Ramos (cell line): ENCODE measurements around the gene TMEM61.
"Not testable (repeated sequence)": the region's sequence is repeated elsewhere in the genome, so short reads cannot be mapped to it uniquely, and the experiment has no call there.

ENCODE experiments used
- in situ Hi-C: fragments of 300-500 bp; cut with MboI; formaldehyde crosslinking; loops from one replicate; pipeline ENCODE4 v1.14.3; 2022; ENCODE audit warnings: low sequenced_read_pairs; ENCODE audit not compliant: unreplicated experiment

Gene TMEM61

GRCh38 chr1:55031098-55031497 lies 50.7 kb downstream of the TMEM61 start:
- in situ Hi-C loops: not testable (repeated sequence)

DNA sequence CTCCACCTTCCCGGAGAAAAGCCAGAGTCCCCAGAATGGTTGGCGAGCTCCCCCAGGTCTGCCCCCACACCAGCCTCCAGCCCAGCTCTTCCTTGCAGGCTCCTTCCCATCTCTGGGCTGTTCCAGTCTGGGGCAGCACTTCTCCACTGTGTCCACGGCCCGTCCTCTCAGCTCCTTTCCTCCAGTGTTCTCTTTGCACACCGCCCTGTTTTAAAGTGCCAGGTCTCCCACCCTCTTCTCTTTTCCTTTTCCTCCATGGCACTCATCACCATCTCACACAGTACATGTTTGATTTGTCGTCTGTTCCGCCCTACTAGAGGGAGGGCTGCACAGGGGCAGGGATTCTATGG lies 52.8 kb downstream of the TMEM61 start:
- in situ Hi-C loops: no loop called here

GRCh38 chr1:55034476-55035133 lies 54.2 kb downstream of the TMEM61 start:
- in situ Hi-C loops: no loop called here

- in situ Hi-C loops: no loop called here
Measured at GRCh38 chr1:55035904-55036303, 55.5 kb downstream of the TMEM61 start.

DNA sequence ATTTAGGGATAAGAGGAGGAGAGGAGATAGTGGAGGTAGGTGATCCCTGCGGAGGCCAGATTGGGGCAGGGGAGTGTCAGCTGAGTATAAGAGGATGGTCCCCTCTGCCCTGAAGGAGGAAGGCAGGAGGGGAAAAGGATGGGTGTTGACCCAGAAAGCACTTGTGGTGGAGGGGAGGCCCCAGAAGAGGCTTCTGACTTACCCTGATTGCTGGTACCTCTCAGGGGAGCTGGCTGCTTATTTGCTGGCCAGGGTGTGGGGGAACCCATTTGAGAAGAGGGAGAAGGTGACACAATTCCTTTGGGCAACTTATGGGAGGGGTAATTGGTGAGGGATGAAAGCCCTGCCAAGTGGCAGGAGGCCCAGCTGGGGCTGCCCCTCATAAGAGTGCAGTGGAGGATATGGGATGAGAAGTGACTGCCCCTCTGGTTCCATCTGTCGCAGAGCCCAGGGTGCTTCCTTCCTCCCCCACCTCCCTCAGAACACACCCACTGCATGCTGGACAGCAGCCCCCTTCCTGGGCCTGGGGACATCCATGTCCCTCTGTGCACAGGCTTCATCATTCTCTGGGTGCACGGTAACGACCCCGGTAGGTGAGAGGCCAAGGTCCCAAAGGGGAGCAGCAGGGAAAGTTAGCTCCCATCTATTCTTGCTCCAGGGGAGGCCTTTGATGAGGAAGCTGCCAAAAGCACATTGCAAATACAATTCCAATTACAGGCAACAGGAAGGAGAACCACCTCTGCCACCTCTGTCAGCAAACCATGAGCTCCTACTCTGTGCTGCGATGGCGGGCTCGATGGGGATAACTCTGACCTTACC lies 57.5 kb downstream of the TMEM61 start:
- in situ Hi-C loops: no loop called here

- in situ Hi-C loops: no loop called here
Measured at GRCh38 chr1:55038552-55038838, 58.1 kb downstream of the TMEM61 start.

DNA sequence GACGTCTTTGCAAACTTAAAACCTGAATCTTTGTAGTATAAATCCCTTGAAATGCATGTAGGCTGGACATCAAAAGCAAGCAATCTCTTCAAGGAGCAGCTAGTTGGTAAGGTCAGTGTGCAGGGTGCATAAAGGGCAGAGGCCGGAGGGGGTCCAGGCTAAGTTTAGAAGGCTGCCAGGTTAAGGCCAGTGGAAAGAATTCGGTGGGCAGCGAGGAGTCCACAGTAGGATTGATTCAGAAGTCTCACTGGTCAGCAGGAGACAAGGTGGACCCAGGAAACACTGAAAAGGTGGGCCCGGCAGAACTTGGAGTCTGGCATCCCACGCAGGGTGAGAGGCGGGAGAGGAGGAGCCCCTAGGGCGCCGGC lies 58.5 kb downstream of the TMEM61 start:
- in situ Hi-C loops: no loop called here

- in situ Hi-C loops: no loop called here
Measured at GRCh38 chr1:55039342-55040082, 59.1 kb downstream of the TMEM61 start, which contains the start of gene PCSK9. Gene PCSK9 (plus strand): TSS chr1:55039548. CDS start chr1:55039838, 290 bp downstream.

- in situ Hi-C loops: no loop called here
Measured at GRCh38 chr1:55040083-55040932, 59.9 kb downstream of the TMEM61 start.

DNA sequence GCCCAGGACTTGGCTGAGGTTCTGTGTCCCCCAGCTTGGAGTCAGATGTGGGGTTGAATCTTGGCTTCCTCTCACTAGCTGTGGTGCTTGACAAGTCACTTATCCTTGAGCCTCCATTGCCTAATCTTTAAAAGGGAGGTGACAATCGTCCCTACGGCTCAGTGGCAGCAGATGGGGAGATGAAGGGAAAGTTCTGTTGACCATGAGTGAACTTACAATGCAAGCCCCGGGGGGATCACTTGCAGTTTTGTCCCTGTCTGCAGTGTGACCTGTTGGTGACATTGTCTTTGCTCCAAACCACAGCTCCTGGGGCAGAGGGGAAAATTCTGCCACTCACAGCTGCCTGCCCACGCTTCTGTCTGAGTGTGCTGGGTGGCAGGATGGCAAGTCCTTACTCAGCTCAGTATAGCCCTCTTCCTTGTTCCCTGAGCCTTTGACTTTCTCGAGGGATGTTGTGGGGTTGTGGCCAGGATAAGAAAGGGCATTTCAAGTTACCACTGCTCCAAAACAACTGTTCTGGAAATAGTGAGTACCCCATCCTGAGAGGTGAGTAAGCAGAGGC lies 60.6 kb downstream of the TMEM61 start:
- in situ Hi-C loops: no loop called here

GRCh38 chr1:55041613-55042012 lies 61.2 kb downstream of the TMEM61 start:
- in situ Hi-C loops: no loop called here
